AG09309 (cell line): ENCODE data around the gene KISS1.
A peak's percentile ranks its signal among the peaks of the same experiment; 100 is the strongest.

Experiments
- DNase-seq: peaks from one replicate; pipeline ENCODE4 v3.0.0-alpha.2; 2010; ENCODE audit warnings: low read depth
- H3K4me3 ChIP-seq: 2 replicates; pipeline ENCODE4 v1.5.1; 2011; ENCODE audit warnings: mild to moderate bottlenecking, low read depth, low read length, moderate library complexity; ENCODE audit not compliant: control insufficient read depth
- TF ChIP-seq, protein P1 (sequence below): IDR thresholded peaks from 2 replicates; pipeline ENCODE4 v1.5.1; 2011; ENCODE audit warnings: mild to moderate bottlenecking, low read depth, low read length, inconsistent platforms; ENCODE audit not compliant: insufficient read depth, control insufficient read depth; ENCODE audit errors: missing control alignments

Gene KISS1

DNA sequence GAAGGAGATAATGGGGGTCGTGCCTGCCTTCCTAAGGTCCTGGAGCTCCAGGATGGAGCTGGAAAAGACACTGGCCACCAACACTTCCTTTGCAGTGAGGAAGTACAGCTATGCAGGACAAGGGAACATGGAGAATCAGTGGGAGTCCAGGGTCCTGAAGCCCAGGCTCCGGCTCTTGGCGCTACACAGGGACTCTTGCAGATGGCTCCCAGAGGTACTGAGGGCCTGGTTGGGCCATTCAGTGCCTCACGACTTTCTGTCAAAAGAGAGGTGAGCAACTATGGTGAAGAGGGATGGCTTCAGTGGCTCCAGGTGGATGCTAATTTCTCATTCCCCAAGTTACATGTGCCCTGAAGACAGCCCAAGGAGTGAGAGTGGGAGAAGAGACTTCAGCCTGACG is 42.6 kb downstream of the KISS1 start:
- DNase-seq = no peak
- TF ChIP-seq, protein P1, sequence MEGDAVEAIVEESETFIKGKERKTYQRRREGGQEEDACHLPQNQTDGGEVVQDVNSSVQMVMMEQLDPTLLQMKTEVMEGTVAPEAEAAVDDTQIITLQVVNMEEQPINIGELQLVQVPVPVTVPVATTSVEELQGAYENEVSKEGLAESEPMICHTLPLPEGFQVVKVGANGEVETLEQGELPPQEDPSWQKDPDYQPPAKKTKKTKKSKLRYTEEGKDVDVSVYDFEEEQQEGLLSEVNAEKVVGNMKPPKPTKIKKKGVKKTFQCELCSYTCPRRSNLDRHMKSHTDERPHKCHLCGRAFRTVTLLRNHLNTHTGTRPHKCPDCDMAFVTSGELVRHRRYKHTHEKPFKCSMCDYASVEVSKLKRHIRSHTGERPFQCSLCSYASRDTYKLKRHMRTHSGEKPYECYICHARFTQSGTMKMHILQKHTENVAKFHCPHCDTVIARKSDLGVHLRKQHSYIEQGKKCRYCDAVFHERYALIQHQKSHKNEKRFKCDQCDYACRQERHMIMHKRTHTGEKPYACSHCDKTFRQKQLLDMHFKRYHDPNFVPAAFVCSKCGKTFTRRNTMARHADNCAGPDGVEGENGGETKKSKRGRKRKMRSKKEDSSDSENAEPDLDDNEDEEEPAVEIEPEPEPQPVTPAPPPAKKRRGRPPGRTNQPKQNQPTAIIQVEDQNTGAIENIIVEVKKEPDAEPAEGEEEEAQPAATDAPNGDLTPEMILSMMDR = no peak

DNA sequence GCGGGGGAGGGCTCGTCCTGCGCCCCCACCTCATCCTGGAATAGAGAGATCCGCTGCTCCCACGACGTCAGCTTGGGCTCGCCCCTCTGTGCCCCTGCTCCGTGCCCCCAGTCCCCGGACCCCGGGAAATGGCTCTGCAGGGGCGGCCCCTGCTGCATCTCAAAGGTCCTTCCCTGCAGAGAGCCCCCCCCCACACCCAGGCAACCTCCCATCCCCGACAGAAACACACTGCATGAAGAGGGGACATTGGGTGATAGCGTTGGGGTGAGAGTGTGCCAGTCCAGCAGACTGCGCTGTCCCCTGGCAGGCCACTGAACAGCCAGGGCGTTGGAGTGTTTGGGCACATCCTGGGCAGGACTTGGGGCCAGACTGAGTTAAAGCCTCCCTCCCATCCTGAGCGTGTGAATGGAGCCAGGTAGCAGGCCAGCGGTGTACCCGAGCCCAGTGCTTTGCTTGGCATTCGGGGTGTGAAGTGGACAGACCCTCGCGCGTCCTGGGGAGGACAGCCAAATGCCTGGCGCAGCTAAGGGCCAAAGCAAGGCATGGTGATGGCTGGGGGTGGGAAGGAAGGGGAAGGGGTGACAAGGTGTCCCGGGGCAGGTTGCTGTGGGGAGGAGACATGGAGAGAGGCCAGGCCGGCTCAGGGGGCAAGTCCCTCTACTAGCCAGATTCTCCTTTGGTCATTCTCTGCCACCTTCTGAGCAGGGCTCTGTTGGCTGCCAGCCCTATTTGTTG is 43.8 kb downstream of the KISS1 start:
- DNase-seq = no peak
- peak overlapping the region; percentile 58 for H3K4me3 ChIP-seq
- TF ChIP-seq, protein P1 = no peak

More for the DNA sequence above, 42.6 kb downstream of the KISS1 start:
- no peak overlapping the region for H3K4me3 ChIP-seq

DNA sequence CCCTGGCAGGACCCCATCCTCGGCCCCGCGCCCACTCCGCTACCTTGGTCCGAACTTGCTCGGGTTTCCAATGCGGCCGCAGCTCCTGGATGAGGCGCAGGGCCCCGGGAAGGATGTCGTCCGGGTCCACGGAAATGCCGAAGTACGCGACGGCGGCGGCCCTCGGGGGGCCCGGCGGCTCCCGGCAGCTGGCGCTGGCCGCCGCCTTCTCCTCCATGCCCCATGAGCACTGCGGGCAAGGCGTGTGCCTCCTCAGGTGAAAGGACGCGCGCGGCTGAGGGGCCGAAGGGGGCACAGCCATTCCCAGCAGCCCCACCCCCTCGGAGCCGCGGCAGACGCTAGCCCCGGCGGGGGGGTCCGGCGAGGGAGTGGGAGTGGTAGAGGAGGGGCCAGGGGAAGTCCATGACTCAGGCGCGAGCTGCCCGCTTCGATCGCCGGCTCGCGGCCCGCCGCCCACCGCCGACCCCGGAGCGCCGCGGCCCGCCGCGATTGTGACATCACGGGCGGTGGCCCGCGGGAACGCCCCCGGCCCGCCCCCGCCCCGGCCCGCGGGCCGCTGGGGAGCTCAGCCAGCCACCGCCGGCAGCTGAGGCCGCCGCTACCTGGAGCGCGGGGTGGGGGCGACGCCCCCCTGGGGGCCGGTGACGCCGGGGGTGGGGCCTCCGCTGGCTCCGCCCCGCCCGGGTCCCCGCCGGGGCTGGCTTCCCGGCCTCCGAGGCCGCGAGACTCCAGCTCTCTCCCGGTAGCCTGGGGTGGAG is 44.6 kb downstream of the KISS1 start, which contains the start of gene ETNK2:
Gene ETNK2, minus strand, starts transcription at position 493 of the 758 bp plus-strand sequence. Its CDS starts 192 bp downstream, at position 301.
- DNase-seq = no peak
- TF ChIP-seq, protein P1 = no peak
- peak within 1 kb of the TSS; percentile 58 for H3K4me3 ChIP-seq

DNA sequence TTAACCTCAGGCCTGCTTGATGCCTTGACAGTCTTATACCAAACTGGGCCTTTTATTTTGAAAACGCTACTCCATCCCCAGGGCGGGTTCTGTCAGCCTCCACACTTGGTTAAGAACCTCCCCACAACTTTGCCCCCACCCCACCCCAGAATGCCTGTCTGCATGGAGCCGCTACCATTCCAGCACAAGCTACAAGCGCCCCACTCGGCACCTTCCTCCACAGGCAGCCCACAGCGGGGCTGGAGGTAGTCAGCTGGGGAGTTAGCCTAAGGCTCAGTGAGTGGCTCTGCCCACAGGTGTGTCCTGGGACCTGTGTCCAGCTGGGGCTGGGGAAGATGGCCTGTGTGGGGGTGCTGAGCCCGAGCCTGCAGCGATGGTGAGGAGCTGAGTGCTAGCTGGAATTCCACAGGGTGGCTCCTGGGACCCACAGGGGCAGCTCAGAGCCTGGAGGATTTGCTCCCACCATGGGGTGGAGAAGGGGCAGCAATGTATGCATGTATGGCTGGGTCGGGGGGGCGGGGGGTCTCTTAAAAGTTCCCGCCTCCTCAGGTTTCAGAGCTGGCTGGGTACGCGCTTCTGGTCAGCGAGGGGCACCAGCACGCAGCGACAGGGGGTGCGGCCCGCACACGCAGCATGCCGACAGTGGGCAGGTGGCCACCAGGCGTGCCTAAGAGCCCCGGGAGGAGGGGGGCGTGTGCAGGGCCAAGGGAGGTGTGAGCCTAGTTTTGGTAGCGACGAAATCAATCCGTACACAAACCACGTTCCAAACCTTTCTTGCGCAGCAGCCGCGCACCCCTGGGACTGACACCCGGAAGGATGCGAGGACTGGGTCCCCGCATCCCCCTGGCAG is 45.4 kb downstream of the KISS1 start:
- DNase-seq = no peak
- TF ChIP-seq, protein P1 = no peak
- peak overlapping the region; percentile 47 for H3K4me3 ChIP-seq

DNA sequence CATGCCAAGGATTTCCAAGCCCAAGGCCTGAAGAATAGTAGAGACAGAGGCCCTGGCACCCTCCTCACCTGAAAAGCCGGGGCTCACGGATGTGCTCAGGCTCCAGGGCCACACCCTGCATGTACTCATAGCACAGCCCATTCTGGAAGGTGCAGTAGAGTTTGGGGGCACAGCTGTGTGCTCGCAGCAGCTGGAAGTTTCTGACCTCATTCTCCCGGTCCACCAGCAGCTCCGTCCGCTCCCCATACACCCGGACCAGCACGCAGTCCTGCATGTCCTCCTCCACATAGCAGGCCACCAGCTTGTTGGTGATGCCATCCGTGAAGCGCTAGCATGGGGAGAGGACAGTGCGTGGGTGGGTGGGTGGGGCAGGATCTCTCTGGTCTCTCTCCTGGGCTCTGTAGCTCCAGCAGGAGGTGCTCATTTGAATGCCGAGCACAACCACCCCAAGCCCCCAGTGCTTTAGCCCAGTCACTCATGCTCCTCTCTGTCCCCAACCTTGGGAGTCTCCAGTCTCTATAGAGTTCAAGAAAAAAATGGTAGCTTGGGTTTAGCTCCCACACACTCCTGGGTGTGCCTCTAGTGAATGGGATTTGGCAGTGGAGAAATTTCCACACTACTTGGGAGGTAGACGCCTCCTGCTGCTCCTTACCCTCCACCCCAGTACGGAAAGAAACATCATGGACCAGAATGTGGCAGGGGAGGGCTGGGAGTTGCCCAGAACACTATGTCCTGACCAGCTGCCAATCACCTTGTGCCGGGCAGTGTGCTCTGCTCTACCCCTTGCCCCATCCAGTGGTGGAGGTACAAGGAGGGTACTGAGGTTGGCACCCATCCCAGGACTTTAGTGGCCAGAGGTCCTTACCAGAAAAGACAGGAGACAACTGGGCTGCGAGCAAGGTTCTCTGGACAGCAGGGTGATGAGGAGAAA is 46.4 kb downstream of the KISS1 start:
- DNase-seq = no peak
- TF ChIP-seq, protein P1 = no peak
- no peak overlapping the region for H3K4me3 ChIP-seq
